HepG2 (cell line): Measurements from ENCODE around the gene PEX11B.
"Not testable (repeated sequence)": the region's sequence is repeated elsewhere in the genome, so short reads cannot be mapped to it uniquely, and the experiment has no call there.

Experiments used
- ATF7-NPFF ChIP-seq: sonication (generic); formaldehyde crosslinking; IDR thresholded peaks from 2 replicates; pipeline ENCODE4 v1.8.1; 2023; ENCODE audit warnings: mild to moderate bottlenecking, low read depth, missing genetic modification reagents, moderate library complexity
- POLR2AphosphoS5 ChIP-seq: IDR thresholded peaks from 2 replicates; pipeline ENCODE4 v1.6.1; 2012; ENCODE audit warnings: low read depth, low read length
- PREB ChIP-seq: sonication (generic); formaldehyde crosslinking; IDR thresholded peaks from 2 replicates; pipeline ENCODE4 v1.4.0; 2020; ENCODE audit warnings: missing genetic modification reagents
- ZFP36 ChIP-seq: fragments of 150-350 bp; IDR thresholded peaks from 2 replicates; pipeline ENCODE4 v1.6.1; 2018; ENCODE audit warnings: borderline replicate concordance, low read length, low read depth; ENCODE audit not compliant: partially characterized antibody
- ZIK1 ChIP-seq: sonication (generic); formaldehyde crosslinking; IDR thresholded peaks from 2 replicates; pipeline ENCODE4 v1.5.0; 2020; ENCODE audit warnings: mild to moderate bottlenecking, low read depth, missing genetic modification reagents, borderline replicate concordance
- ZNF292 ChIP-seq: sonication (generic); formaldehyde crosslinking; IDR thresholded peaks from 2 replicates; pipeline ENCODE4 v1.8.1; 2022; ENCODE audit warnings: mild to moderate bottlenecking, low read depth, missing genetic modification reagents, borderline replicate concordance

- not testable (repeated sequence) for TF ChIP-seq PREB (CRISPR knock-in tag); POLR2AphosphoS5; ZFP36; ZIK1 (CRISPR knock-in tag); ATF7-NPFF (CRISPR knock-in tag); ZNF292
These were observed 14.0 kb upstream of the PEX11B start for GRCh38 chr1:145932522-145933009.
